K562 (cell line): ENCODE measurements around the gene DEPDC1B. TPM values are rescaled to one million over a fixed set of nuclear protein-coding genes. Genes with fewer than 3 reads are reported as not detected.

Source experiments
- ATAC-seq: fragments of 200-7000 bp; cut with Tn5 transposase; 3 replicates; pipeline ENCODE4 v1.9.1; 2020; ENCODE audit warnings: moderate library complexity
- BruUV-seq: library from RNA; stranded (reverse); fragments of 400-500 nt; replicated peaks from 2 replicates; lab custom pipeline; 2021; lab: Mats Ljungman, UMichigan
- CTCF ChIA-PET: fragments of 300-600 bp; formaldehyde crosslinking; extraction: SDS; loops from one replicate; lab custom pipeline; 2021; ENCODE audit warnings: low intra/inter-chr PET ratio; lab: Yijun Ruan, JAX
- POLR2A ChIA-PET: fragments of 300-600, 350-650 bp; sonication (Branson Sonifier 250); formaldehyde crosslinking; extraction: SDS; loops from one replicate; lab custom pipeline; 2021; ENCODE audit warnings: antibody characterized with exemption, inconsistent platforms; lab: Yijun Ruan, JAX
- DNase-seq, 4 experiments: peaks; one replicate each; pipeline versions ENCODE4 v3.0.0 to v3.0.0-alpha.2; 2011 to 2018; ENCODE audit warnings: low spot score in 3 of 4, mixed read lengths in 3 of 4; ENCODE audit errors: extremely low read depth in 1 of 4
- FAIRE-seq: peaks from 2 replicates; lab custom pipeline; 2011; peaks lifted over from hg19 to GRCh38; lab: Jason Lieb, UNC
- H2AFZ ChIP-seq: 2 replicates; pipeline ENCODE4 v1.6.0; 2011; ENCODE audit warnings: low read depth, low read length, control low read depth, inconsistent platforms
- H3K27ac ChIP-seq: fragments of 200-600 bp; 3 replicates; pipeline ENCODE4 v1.8.0; 2011; ENCODE audit warnings: low read depth, mild to moderate bottlenecking, control low read depth, inconsistent platforms, low read length, moderate library complexity, mixed read lengths; ENCODE audit errors: extremely low read depth
- H3K27me3 ChIP-seq, 2 experiments: fragments of 300-600 bp in 1 of 2; 2 replicates in 1 of 2; 3 replicates in 1 of 2; pipeline versions ENCODE4 v1.6.0 to v1.8.0; 2011; ENCODE audit warnings: inconsistent platforms in 2 of 2, low read length in 2 of 2, mild to moderate bottlenecking in 1 of 2, mixed read lengths in 1 of 2, moderate library complexity in 1 of 2; ENCODE audit not compliant: control insufficient read depth in 2 of 2, insufficient read depth in 2 of 2
- H3K36me3 ChIP-seq: fragments of 300-600 bp; 3 replicates; pipeline ENCODE4 v1.8.0; 2011; ENCODE audit warnings: mild to moderate bottlenecking, low read length, inconsistent platforms; ENCODE audit not compliant: control insufficient read depth, insufficient read depth
- H3K4me1 ChIP-seq, 2 experiments: fragments of 200-600 bp in 1 of 2; replicated peaks in 1 of 2; 2 replicates in 1 of 2; 3 replicates in 1 of 2; pipeline versions ENCODE4 v1.5.1 to v1.8.0; 2011; ENCODE audit warnings: inconsistent platforms in 2 of 2, low read length in 2 of 2, mild to moderate bottlenecking in 1 of 2, mixed read lengths in 1 of 2, moderate library complexity in 1 of 2; ENCODE audit not compliant: control insufficient read depth in 2 of 2, insufficient read depth in 2 of 2
- H3K4me2 ChIP-seq: 2 replicates; pipeline ENCODE4 v1.6.1; 2011; ENCODE audit warnings: low read length, control low read depth, inconsistent platforms, mixed read lengths; ENCODE audit not compliant: insufficient read depth
- H3K4me3 ChIP-seq: fragments of 200-600 bp; sonication (generic), shearing (Covaris generic); 2 replicates; pipeline ENCODE4 v1.5.1; 2016; ENCODE audit warnings: control low read depth, inconsistent platforms
- H3K79me2 ChIP-seq: fragments of 200-600 bp; 3 replicates; pipeline ENCODE4 v1.8.0; 2011; ENCODE audit warnings: low read length, inconsistent platforms; ENCODE audit not compliant: control insufficient read depth, insufficient read depth
- H3K9ac ChIP-seq, 2 experiments: 2 replicates each; pipeline versions ENCODE4 v1.6.0 to v1.6.1; 2011; ENCODE audit warnings: low read depth in 2 of 2, low read length in 2 of 2, control low read depth in 1 of 2, inconsistent platforms in 1 of 2, mild to moderate bottlenecking in 1 of 2, mixed read lengths in 1 of 2; ENCODE audit not compliant: insufficient read depth in 1 of 2
- H3K9me1 ChIP-seq: one replicate; pipeline ENCODE4 v1.6.0; 2011; ENCODE audit warnings: inconsistent platforms, mild to moderate bottlenecking, low read length, moderate library complexity; ENCODE audit not compliant: control insufficient read depth, insufficient read depth
- H3K9me3 ChIP-seq: replicated peaks from 2 replicates; pipeline ENCODE4 v1.5.1; 2011; ENCODE audit warnings: low read depth, low read length, inconsistent platforms; ENCODE audit not compliant: control insufficient read depth, insufficient read depth
- H4K20me1 ChIP-seq: replicated peaks from 2 replicates; pipeline ENCODE4 v1.6.1; 2011; ENCODE audit warnings: low read length, inconsistent platforms, mixed read lengths; ENCODE audit not compliant: control insufficient read depth, insufficient read depth
- ARID4B ChIP-seq: sonication (generic); formaldehyde crosslinking; IDR thresholded peaks from 2 replicates; pipeline ENCODE4 v1.8.0; 2022; ENCODE audit warnings: mild to moderate bottlenecking, missing genetic modification reagents
- CTCF ChIP-seq, 3 experiments: IDR thresholded peaks in 2 of 3; conservative IDR thresholded peaks in 1 of 3; 2 replicates each; pipeline ENCODE4 v1.5.1; 2011 to 2012; ENCODE audit warnings: low read length in 3 of 3, mild to moderate bottlenecking in 3 of 3, control low read depth in 2 of 3, improper control_type of control experiment in 1 of 3, inconsistent platforms in 1 of 3, low read depth in 1 of 3, mixed read lengths in 1 of 3, moderate library complexity in 1 of 3; ENCODE audit not compliant: insufficient read depth in 2 of 3
- CXXC5 ChIP-seq: fragments of 250-450 bp; sonication (Bioruptor Pico); IDR thresholded peaks from 2 replicates; pipeline ENCODE4 v1.8.0; 2022; ENCODE audit warnings: inconsistent platforms, mild to moderate bottlenecking, moderate library complexity
- MAFG ChIP-seq: fragments of 450-650 bp; conservative IDR thresholded peaks from 2 replicates; pipeline ENCODE4 v1.6.1; 2016; ENCODE audit warnings: missing genetic modification characterization, missing compliant biosample characterization
- PHB2 ChIP-seq: fragments of 450-650 bp; IDR thresholded peaks from 2 replicates; pipeline ENCODE4 v1.6.1; 2017; ENCODE audit warnings: low read depth
- RAD21 ChIP-seq, 2 experiments: fragments of 250-450 bp in 1 of 2; fragments of 450-650 bp in 1 of 2; sonication (Bioruptor Pico) in 1 of 2; formaldehyde crosslinking in 1 of 2; IDR thresholded peaks in 1 of 2; conservative IDR thresholded peaks in 1 of 2; 2 replicates each; pipeline versions ENCODE4 v1.4.0 to v1.8.0; 2020 to 2022; ENCODE audit warnings: mild to moderate bottlenecking in 2 of 2, moderate library complexity in 1 of 2
- SREBF1 ChIP-seq: fragments of 150-350 bp; IDR thresholded peaks from 2 replicates; pipeline ENCODE4 v1.6.1; 2014; ENCODE audit warnings: antibody characterized with exemption, low read depth, low read length, borderline replicate concordance
- YY1 ChIP-seq, 3 experiments: IDR thresholded peaks; 2 replicates each; pipeline ENCODE4 v1.6.1; 2011; ENCODE audit warnings: low read length in 2 of 3, mild to moderate bottlenecking in 2 of 3, moderate library complexity in 2 of 3, borderline replicate concordance in 1 of 3, control low read depth in 1 of 3, low read depth in 1 of 3; ENCODE audit not compliant: insufficient read depth in 3 of 3, insufficient replicate concordance in 2 of 3, control insufficient read depth in 1 of 3, insufficient read length in 1 of 3; ENCODE audit errors: extremely low read depth in 1 of 3
- ZKSCAN3 ChIP-seq: fragments of 250-450 bp; sonication (Bioruptor Pico); IDR thresholded peaks from 2 replicates; pipeline ENCODE4 v1.4.0; 2020
- ZNF140 ChIP-seq: fragments of 250-450 bp; sonication (Bioruptor Pico); IDR thresholded peaks from 2 replicates; pipeline ENCODE4 v1.8.0; 2021; ENCODE audit warnings: moderate library complexity, mild to moderate bottlenecking, inconsistent platforms
- ZNF639 ChIP-seq, 2 experiments: fragments of 200-800 bp in 1 of 2; sonication (Bioruptor generic) in 1 of 2; sonication (generic) in 1 of 2; formaldehyde crosslinking in 1 of 2; IDR thresholded peaks in 1 of 2; conservative IDR thresholded peaks in 1 of 2; 2 replicates each; pipeline versions ENCODE4 v1.5.0 to v1.6.1; 2016 to 2020; ENCODE audit warnings: missing compliant biosample characterization in 1 of 2, missing genetic modification characterization in 1 of 2, missing genetic modification reagents in 1 of 2
- in situ Hi-C: fragments of 300-500 bp; cut with MboI; formaldehyde crosslinking; loops from 4 replicates; pipeline ENCODE4 v1.15.0; 2018; ENCODE audit warnings: inconsistent platforms, mixed read lengths
- intact Hi-C: fragments of 100-400 bp; cut with micrococcal nuclease; formaldehyde crosslinking; loops from 2 replicates; pipeline ENCODE4 v1.14.2; 2022
- polyA plus RNA-seq, 8 experiments: library from polyadenylated mRNA; depleted of rRNA in 4 of 8; stranded (reverse) in 5 of 8; unstranded in 3 of 8; fragments of >200 nt; fragmentation: Nextera tagmentation in 2 of 8; fragmentation: Illumina TruSeq in 1 of 8; extraction: Ambion mirVana in 2 of 8; extraction: Trizol in 1 of 8; gene quantifications; 2 replicates each; pipeline versions ENCODE4 v1.2.1 to v1.2.3, GENCODE V29; 2011 to 2014; ENCODE audit warnings: inconsistent platforms in 1 of 8, missing spikeins in 1 of 8
- total RNA-seq, 7 experiments: library from RNA; depleted of rRNA in 6 of 7; stranded (reverse); fragments of >200 nt in 6 of 7; fragmentation: Illumina TruSeq in 2 of 7; extraction: Trizol in 2 of 7; gene quantifications; 2 replicates each; pipeline versions ENCODE4 v1.2.1 to v1.2.3, GENCODE V29; 2011 to 2021; ENCODE audit warnings: low replicate concordance in 1 of 7

DEPDC1B gene
- total and polyA plus RNA-seq, 9 of the 15 experiments (the other 6 are each of a cell fraction or from before 2014, with no cell fraction given), result 36.0 to 67.2 (median 44.5) TPM

DNA sequence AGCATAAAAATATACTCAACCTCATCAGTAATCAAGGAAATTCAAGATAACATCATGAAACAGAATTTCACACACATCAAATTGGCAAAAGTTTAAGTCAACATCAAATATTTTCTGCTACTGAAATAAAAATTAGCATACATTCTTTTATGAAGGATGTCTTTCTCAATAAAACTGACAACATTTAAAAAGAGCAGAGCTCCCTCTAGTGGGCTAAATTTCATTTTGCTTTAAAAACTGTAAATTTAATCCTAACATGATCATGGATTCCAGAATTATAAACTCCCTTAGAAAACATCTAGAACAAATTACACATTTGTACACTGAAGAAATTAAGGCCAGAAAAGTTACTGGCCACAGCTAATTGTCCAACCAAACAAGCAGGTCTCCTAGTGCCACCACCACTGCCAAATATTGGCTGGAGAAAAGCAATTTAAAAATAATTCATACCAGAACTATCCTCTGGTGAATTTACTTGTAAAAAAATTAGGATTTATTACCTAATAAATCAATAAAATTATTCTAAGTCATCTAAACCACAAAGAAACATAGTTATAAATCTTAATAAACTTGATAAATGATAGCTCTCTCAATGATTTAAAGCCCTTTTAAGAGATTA is 31.2 kb downstream of the DEPDC1B start:
- H4K20me1 ChIP-seq, result no peaks in the 10 kb centered on the region; the same call in 1 of the 2 replicates
- peaks cover 5 to 10% of the 10 kb centered on the region in 2 experiments; a peak in 2 of 5 replicates for H3K4me1 ChIP-seq
- 0 out of 3 replicates have a peak, but pooled peaks cover 3% of the 10 kb centered on the region for H3K36me3 ChIP-seq
- H3K27me3 ChIP-seq, result no peaks in the 10 kb centered on the region
- ChIA-PET POLR2A (interaction anchor here (1.1 kb wide), 1 partner anchor 9 kb away, joined by 3 read pairs; no protein-coding TSS in a partner anchor), CTCF (interaction anchor here (0.8 kb wide), 1 partner anchor 855 kb away, joined by 3 read pairs; no protein-coding TSS in a partner anchor)
- FAIRE-seq (peak; percentile 56), DNase-seq (peak in 1 of 4 experiments; percentile 42), ATAC-seq (no peak)
- intact Hi-C loops (loop anchor here (2.0 kb wide), 1 partner anchor 854 kb away; no protein-coding TSS in a partner anchor), in situ Hi-C loops (no loop called here)
- no peaks in the 10 kb centered on the region for H3K9me3 ChIP-seq
- H3K9ac ChIP-seq, result no peak overlapping the region
- peaks cover 31% of the 10 kb centered on the region for H3K79me2 ChIP-seq
- BruUV-seq, result no TSS peak
- H3K4me3 ChIP-seq, result no peak overlapping the region
- no peaks in the 10 kb centered on the region for H3K9me1 ChIP-seq
- H3K4me2 ChIP-seq, result no peak overlapping the region
- no peak overlapping the region for H2AFZ ChIP-seq
- no peak overlapping the region for H3K27ac ChIP-seq
- TF ChIP-seq CTCF (IDR thresholded peaks at IDR 0.05 in 2 of 3, conservative IDR thresholded peaks at IDR 0.05 in 1 of 3; ENCODE audit: insufficient read depth in 2 of 3, low read depth in 1 of 3, low read length in 3 of 3), result peak in 2 of 3 experiments; percentile 13 to 60; a peak in 4 of 6 replicates
- no peak for TF ChIP-seq ZKSCAN3 (CRISPR knock-in tag)
- TF ChIP-seq SREBF1, result no peak
- no peak for TF ChIP-seq PHB2
- no peak for TF ChIP-seq CXXC5
- no peak for TF ChIP-seq ZNF140
- TF ChIP-seq ARID4B, result no peak
- 0 out of 2 replicates have a peak, but pooled peaks have one; percentile 5 for TF ChIP-seq MAFG (tag)
- TF ChIP-seq ZNF639 (CRISPR knock-in tag; conservative IDR thresholded peaks at IDR 0.05 in 1 of 2, IDR thresholded peaks at IDR 0.05 in 1 of 2), result no peak
- peak; percentile 23 to 27; a peak in 1 of 4 replicates for TF ChIP-seq RAD21 (CRISPR knock-in tag; conservative IDR thresholded peaks at IDR 0.05 in 1 of 2, IDR thresholded peaks at IDR 0.05 in 1 of 2)
- no peak for TF ChIP-seq YY1 (IDR thresholded peaks at IDR 0.05; ENCODE audit: borderline replicate concordance in 1 of 3, control insufficient read depth in 1 of 3, extremely low read depth in 1 of 3, insufficient read depth in 3 of 3, insufficient read length in 1 of 3, insufficient replicate concordance in 2 of 3, low read depth in 1 of 3, low read length in 2 of 3)
